GM19452 (cell line): ENCODE results near the gene PYGO2.
"Not testable (repeated sequence)": the region's sequence is repeated elsewhere in the genome, so short reads cannot be mapped to it uniquely, and the experiment has no call there.

Experiments used
- ATAC-seq: cut with Tn5 transposase; IDR thresholded peaks from one replicate; pipeline ENCODE4 v1.9.1; 2021; ENCODE audit not compliant: unreplicated experiment

The PYGO2 gene

DNA sequence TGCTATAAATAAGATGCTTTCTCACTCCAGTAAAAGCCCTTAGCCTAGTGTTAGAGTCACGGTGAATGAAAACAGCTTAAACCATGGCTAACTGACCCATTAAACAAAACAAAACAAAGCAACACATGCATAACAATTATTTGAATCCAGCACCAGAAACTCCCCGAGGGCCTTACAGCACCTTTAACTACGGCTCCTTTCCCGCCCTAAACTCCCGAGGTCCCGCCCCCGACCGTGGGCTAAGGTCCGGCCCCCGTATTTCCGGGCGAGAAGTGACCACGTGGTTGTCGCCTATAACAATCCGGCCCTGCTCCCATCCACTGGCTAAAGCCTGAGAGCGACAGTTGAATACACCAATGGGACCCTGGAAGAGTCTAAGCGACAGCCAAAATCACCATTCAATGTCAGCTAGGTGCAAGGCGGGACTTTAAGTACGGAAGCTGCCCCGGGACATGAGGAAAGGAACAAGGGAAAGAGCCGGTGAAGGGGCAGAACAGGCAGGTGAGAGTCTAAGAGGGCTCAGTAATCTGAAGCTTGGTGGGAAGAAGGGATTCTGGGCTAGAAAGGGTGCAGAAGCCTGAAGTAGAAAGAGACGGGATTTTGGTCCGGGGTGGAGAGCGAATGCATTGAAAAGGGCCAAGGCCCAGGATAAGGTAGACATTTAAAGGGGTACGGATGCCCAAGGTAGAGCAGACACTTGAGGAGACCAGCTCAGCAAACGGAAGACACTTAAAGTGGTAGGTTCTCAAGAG, 21.5 kb upstream of the PYGO2 start, which contains the start of gene FLAD1:
Gene FLAD1 (plus strand): TSS at position 448 of the 752 bp plus-strand sequence. CDS start 351 bp downstream, outside the sequence.
- peak; percentile 95 for ATAC-seq

DNA sequence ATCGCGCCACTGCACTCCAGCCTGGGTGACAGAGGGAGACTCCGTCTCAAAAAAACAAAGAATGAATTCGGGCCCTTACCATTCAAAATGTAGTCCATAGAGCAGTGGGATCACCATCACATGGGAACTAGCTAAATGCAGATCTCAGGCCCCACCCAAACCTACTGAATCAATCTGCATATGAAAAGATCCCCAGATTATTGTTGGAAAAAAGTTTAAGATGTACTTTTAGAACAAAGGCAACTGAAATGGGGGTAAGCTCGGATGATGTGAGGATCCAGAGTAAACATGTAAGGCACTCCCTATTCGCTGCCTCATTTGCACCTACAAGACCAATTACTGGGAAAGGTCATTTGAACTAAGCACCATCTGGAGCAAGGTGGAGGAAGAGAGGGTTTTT, 20.8 kb upstream of the PYGO2 start:
- ATAC-seq, result no peak

DNA sequence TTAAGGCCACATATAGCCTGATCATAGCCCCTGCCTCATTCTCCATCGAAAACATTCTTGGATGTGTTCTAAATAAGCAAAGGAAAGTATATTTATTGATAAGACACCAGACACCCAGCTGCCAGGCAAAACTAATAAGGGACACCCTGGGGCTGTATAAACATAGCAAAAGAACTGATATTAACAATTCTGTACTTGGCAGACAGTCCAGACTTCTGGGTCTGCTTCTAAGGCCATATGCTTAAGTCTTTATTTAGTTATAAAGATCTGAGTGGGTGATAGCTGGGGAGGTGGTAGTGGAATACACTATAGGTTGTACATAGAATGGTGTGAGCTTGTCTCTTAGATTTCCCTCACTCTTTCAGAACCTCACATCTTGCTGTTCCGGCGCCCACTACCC, 16.8 kb upstream of the PYGO2 start:
- ATAC-seq, result no peak

DNA sequence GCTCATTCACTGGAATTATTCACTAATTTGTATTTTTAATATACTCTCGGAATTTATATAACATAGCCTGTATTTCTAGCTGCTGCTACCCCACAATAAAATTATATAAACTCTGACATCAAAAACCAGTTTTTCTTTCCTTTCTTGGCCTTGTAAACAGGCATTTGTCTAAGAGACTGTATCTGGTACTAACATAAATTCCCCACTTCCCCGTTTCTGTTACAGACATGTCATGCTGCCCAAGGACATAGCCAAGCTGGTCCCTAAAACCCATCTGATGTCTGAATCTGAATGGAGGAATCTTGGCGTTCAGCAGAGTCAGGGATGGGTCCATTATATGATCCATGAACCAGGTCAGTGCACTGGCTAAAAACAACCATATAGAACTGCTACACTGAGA, 16.2 kb upstream of the PYGO2 start:
- not testable (repeated sequence) for ATAC-seq

DNA sequence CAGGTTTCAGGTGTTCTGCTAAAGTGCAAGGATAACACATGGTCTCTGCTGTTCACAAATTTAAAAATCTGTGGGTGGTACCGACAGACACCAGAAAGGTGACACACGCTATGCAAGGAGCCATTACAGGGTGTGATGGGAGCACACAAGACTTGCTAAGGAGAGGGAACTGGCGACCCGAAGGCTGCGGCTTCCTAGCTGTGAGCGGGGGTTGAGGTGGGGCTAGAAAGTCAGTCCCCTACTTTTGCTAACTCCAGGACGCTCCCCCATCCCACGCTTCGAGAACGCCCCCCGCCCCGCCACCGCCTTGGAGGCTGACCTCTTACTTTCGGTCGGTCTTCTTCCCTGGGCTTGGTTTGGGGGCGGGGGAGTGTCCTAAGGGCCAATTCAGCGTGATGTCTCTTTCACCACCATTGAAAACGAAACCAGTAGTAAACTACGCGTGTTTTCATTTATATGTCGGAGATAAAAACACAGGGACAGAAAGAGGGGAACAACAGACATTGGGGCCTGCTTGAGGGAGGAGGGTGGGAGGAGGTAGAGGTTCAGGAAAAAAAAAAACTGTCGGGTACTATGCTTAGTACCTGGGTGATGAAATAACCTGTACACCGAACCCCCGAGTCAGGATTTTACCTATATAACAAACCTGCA, 14.0 kb upstream of the PYGO2 start:
- no peak for ATAC-seq

DNA sequence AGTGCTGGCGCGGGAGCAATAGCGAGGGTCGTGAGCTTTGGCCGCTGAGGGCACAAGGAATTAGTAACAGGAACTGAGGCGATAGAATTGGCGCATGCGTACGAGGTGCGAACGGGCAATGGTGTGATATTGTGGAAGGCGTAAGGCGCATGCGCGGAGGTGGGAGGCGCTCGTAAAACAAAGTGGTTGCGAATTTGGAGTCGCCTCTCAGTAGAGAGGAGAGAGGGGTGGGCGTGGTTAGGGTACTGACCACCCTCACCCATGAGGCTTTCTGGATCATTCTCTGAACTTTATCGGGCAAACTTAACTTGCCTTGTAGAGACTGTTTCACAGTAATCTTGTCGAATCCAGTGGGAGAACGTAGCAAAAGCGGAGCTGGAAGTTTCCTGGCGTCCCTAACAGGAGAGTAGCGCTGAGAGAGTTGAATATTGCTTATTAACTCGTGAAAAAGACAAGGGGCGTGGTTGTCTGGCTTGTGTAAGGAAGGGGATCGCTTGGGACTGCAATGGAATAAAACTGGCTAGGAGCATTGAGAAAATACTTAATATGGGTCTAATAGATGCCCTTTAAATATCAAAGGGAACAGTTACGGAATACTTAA, 13.3 kb upstream of the PYGO2 start:
- peak; percentile 43 for ATAC-seq

DNA sequence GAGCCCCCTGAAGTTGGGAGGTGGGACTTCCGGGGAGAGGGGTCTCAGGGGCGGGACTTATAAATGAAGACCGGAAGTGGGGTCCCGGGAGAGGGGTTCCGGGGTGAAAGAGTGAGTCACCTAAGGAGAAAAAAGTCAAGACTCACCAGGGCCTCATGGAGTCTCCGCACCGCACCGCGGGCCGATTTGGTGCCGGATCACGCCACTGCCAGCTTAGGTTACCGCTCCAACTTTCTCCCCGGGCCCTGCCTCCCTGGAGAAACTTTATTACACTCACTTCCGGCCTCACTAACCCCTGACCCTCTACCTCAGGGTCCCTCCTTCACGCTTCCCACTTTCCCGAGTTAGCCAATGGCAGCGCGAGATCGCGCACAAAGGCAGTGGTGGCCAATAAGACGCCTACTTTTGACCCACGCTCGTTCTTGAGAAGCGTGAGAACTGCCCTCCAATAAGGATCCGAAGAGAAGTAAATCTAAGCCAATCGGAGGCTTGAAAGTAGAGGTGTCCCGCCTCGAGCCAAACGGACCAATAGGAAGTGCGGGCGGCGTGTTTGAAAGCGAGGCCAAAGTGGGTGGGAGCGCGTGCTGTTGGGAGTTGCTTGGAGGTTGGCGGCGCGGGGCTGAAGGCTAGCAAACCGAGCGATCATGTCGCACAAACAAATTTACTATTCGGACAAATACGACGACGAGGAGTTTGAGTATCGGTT, 12.7 kb upstream of the PYGO2 start, which contains the start of gene CKS1B:
Gene CKS1B (plus strand): TSS at position 580 of the 706 bp plus-strand sequence. CDS start 65 bp downstream, at position 645.
- peak; percentile 74 for ATAC-seq

DNA sequence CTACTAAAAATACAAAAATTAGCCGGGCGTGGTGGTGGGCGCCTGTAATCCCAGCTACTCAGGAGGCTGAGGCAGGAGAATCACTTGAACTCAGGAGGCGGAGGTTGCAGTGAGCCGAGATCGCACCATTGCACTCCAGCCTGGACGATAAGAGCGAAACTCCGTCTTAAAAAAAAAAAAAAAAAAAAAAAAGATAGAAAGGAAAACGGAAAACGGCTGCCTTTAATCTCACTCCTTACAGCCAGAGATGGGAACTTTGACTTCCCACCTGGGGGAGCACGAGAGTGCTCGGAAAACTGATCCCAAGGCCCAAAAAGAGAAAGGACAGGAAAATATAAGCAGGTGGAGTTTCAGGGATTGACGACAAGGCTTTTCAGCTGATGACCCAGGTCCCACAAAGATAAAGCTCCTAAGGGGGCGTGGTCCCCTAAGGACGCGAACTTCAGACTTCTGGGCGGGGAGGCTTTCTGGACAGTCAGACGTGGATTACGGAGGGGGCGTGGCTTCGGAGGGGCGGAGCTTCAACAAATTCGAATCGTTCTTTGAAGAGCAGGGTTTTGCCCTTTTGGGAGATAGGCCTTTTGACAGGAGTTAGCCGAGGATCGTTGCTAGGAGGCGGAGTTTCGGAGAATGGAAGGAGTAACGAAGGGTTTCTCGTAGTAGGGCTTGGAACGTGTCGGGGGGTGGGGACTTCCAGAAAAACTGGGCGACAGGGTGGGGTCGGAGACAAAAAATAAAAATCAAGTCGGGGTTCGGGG, 11.9 kb upstream of the PYGO2 start:
- no peak for ATAC-seq

DNA sequence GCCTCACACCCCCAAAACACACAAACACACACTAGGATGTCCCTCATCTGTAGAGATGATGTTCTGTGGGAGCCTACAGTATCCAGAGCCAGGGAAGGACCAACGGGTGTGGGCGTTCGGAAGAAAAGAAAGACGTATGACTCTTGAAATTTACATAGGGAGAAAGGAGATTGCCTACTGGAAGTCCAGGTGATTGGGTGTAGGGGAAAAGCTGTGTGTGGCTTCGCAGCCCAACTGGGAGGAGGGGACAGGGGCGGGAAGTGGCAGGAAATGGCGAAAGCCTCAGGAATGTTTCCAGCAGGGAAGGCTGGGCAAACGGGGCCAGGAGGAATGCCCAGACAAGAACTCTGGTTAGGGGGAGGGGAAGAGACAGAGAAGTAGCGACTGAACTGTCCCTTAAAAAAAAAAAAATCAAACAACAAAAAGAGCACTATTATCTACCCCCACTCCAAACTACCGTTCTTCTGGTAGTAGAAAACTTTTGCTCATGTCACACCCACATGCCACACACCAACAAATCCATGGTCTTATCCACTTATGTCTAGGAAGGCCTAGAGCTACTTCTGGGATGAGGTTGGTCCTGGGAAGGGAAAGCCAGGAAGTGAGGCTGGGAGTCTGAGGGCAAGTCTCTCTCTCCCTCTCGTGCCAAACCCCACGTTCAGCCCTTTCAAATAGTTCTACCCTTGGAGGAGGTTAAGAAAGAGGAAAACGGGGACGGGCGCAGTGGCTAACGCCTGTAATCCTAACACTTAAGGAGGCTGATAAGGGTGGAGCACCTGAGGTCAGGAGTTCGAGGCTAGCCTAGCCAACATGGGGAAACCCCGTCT, 11.1 kb upstream of the PYGO2 start:
- ATAC-seq, result no peak

DNA sequence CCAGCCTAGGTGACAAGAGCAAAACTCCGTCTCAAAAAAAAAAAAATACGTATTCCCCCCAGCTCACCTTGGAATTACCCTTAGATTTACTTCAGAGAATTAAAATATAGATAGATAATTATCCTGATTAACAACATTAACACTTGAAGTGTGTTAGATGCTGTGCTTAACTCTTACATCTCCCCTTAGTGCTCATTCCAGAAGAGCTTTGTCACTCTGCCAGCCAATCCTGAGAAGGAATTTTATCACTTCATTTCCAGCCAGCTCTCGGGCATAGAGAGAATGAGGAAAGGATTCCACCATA, 10.6 kb upstream of the PYGO2 start:
- no peak for ATAC-seq

DNA sequence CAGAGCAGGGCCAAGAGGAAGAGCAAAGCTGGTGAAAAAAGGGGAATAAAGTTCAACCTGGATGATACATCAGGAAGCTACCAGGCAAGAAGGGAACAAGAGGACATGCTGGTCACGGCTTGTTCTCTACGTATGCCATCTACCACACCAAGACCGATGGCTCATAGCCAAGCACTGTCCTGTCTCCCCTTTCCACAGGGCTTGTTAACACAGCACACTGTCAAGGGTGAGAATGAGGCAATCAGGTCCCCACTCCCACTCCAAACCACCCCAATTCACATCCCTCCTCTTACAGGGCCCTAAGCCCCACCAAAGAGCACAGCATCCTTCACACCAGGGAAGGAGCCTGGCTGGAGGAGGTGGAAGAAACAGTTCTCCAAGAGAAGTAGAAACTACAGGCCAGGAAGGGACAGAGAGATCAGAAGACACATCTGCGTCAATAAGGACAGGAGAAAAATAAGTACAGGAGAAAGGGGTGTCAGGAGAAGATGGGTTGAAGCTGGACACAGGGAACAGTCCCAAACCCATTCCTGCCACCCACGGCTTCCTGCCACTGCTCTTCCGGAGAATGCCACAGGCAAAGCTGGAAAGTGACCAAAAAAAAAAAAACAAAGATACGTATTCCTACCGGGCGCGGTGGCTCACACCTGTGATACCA, 9.9 kb upstream of the PYGO2 start:
- ATAC-seq, result no peak

DNA sequence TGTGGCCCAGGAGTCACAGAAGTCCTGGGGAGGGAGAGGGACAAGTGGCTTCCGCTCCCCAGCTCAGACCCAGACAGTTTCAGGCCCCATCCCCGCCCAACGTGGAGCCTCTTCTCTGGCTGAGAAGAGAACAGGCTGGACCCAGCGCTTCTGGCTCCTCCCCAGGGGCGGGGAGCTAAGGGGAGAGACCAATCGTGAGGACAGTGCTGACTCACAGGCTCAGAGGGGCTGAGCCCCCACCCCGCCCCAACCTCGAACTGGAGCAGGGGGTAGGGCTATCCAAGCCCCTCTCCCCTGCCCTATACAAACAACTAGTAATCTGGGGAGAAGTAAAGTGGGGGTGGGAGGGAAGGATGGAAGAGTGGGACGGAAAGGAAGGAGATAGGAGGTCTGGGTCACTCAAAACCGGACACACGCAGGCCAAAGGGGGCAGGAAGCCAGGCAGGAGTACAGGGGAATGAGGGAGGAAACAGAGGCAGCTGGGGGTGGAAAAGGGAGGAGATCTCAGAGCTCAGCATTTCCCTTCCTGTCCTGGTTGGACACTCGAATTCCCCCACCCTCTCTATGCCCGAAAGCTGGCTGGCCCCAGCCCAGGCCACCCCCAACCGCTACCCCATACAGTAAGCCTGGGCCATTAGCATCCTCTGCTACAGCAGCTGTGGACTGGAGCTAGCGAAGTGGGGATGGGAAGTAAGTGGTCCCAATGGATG, 9.2 kb upstream of the PYGO2 start, which contains the start of gene SHC1:
Gene SHC1 (minus strand): TSS at position 117 of the 710 bp plus-strand sequence. CDS start 221 bp downstream, outside the sequence.
- ATAC-seq, result no peak

DNA sequence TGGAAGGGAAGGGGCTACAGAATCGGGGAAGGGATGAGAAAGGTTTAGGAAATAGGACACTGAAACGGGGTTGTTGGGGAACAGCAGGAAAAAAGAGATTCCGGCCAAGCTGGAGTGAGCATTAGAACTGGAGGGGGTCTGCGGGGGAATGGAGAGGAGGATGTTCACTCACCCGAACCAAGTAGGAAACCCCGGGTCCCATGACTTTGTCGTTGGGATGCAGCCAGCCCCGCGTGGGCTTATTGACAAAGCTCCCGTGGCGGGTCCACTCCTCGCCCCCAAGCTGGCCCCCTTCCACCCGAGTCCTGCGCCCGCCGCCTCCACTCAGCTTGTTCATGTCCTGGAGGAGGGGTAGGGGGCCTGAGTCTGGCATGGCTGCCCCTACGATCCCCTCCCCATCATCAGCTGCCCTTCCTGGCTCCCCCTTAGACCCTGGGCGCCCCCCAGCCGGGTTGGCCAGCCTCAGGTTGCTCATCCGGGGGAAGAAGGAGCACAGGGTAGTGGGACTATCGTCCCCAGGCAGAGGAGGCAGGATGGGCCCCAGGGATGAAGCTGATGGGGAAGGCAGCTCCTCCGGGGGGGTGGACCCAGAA, 8.4 kb upstream of the PYGO2 start:
- ATAC-seq, result no peak

DNA sequence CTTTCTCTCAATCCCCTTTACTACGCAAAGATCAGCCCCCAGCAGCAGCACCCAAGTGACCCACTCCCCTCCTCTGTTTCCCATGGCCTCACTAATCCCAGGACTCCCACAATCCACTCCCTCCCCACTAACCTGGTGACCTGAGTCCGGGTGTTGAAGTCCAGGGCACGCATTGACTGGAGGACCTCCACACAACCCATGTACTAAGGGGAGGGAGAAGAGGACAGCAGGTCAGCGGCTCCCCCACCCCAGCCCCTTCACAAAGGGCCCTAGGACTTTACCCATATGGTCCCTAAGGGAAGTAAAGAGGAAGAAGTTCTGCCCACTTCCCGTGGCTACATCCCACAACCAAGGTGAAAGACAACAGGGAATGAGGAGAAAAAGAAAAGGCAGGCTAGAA, 7.7 kb upstream of the PYGO2 start:
- ATAC-seq, result no peak

DNA sequence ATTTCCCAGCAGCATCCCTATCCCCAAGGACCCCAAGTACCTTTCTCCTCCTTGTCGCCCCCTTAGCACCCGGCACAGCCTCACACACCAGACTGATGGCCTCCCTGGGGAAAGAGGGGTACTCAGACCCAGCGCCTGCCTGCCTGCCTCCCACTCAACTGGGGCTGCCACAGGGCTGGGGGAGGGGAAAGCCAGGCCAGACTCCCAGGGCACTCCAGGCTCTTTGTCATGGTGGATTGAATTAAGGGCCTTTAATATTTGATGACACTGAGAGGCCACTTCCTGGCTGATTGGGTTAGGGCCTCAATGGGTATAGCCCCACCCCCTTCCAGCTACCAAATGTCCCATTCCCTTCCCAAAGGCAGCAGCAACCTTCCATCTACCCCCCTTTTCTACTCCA, 7.1 kb upstream of the PYGO2 start:
- no peak for ATAC-seq

DNA sequence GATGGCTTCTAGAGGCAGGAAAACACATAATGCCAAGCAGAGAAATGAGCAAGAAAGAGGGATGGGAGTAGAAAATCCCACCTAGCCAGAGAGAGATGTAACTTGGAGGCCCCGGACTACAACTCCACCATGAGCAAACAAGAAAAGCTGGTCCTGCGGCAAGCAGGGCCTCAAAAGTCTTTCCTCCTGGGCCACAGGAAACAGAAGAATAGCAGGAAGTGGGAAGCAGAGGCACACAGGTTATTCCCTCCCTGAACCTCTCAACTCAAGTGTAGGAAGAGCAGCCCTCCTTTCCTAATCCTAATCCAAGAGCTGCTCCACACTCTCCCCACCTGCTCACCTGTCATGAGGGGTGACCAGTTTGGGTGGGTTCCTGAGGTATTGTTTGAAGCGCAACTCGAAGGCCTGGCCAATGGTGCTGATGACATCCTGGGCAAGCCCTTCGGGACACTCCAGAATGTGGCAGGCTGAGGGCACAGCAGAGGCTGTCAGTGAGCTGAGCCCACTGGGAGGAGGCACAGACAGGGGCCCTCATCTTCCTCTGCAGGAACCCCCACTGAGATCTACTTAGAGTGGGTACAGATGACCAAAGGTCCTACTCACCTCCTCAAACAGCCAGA, 5.9 kb upstream of the PYGO2 start:
- no peak for ATAC-seq

DNA sequence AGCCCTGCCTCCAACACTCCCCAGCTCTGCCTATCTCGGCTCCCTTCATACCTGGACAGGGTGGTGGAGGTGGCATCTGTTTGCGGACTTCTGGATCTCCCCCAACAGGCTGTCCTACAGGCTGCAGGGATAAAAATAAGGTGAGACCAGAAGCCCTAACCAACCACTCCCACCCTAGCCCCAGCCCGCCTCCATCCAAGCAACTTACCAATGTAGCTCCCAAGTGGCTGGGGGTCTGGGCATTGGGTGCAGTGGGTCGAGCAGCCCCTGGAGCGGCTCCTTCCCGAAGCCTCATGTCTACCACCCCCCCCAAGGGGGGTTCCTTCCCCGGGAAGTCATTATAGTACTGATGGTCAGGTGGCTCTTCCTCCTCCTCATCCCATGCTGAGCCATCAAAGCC, 4.5 kb upstream of the PYGO2 start:
- ATAC-seq, result no peak

DNA sequence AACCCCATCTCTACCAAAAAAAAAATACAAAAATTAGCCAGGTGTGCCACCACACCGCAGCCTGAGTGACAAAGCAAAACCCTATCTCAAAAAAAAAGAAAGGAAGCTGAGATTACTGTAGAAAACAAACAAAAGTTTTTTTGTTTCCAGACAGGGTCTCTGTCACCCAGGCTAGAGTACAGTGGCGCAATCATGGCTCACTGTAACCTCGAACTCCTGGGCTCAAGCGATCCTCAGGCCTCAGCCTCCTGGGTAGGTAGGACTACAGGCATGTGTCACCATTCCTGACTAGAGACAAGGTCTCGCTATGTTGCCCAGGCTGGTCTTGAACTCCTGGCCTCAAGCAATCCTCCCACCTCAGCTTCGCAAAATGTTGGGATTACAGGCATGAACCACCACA, 2.8 kb upstream of the PYGO2 start:
- ATAC-seq, result no peak
